HG02885 (cell line): ENCODE data around the gene ZNF613.

Source experiments
- ATAC-seq: cut with Tn5 transposase; IDR thresholded peaks from one replicate; pipeline ENCODE4 v1.9.1; 2021; ENCODE audit warnings: mild to moderate bottlenecking; ENCODE audit not compliant: unreplicated experiment, poor library complexity

The ZNF613 gene

GRCh38 chr19:51994048-51994644 lies 66.9 kb downstream of the ZNF613 start:
- ATAC-seq = no peak
